ENCODE results near the gene CD47. TPM values are rescaled to one million over a fixed set of nuclear protein-coding genes. Genes with fewer than 3 reads are reported as not detected.

The CD47 gene
- total and polyA plus RNA-seq, 7 experiments from 2014 or later = 130 to 232 (median 171) TPM

DNA sequence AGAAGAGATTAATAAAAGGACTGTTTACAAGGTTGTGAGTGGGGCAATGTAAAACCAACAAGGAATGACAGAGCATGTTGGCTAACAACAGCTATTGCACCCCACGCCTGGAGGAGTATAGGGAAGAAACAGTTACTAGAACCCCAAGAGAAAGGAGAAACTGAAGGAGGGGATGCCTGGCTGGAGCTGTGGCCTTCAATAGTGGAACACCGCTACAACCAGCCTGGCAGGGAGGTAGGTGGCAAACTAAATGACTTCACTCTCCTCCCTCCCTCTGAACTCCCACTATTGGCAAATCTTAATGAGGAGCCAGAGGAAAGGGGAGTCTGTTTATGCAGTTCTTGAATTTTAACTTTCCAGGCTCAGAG is 7.2 kb upstream of the CD47 start:
- POLR2A ChIA-PET = interaction anchor here (0.9 to 14.6 kb wide), 3 partner anchors 9 to 126 kb away, joined by 3 to 393 read pairs (median 4); no protein-coding TSS in a partner anchor
- Mint-ChIP-seq H3K36me3 (no peaks in the 10 kb centered on the region), H3K27me3 (peaks cover 0 to 6% (median 0%) of the 10 kb centered on the region in 5 donors), H3K4me3 (peak overlapping the region in 1 of 10 donors; percentile 2), H3K9me3 (peaks cover 0 to 4% (median 0%) of the 10 kb centered on the region in 11 donors), H3K27ac (peak overlapping the region in 6 of 9 donors; percentile 44 to 82 (median 68)), H3K4me1 (peaks cover 40 to 94% (median 82%) of the 10 kb centered on the region in 7 donors)
- no peaks in the 10 kb centered on the region for H3K36me3 ChIP-seq (ENCODE audit: control insufficient read depth in 2 of 3, insufficient read depth in 3 of 3, low read length in 3 of 3)
- intact Hi-C loops (cut with micrococcal nuclease) = no loop called here
- no peak overlapping the region for H3K27ac ChIP-seq (ENCODE audit: low read depth, low read length)
- ATAC-seq (no peak), DNase-seq (no peak)
- H3K4me1 ChIP-seq (ENCODE audit: control insufficient read depth in 2 of 2, insufficient read depth in 2 of 2, low read length in 2 of 2) = peaks cover 23 to 46% of the 10 kb centered on the region in 2 donors
- CTCF ChIA-PET = interaction anchor here (2.5 kb wide), 1 partner anchor 28 kb away, joined by 6 read pairs; no protein-coding TSS in a partner anchor
- no peak overlapping the region for H3K4me3 ChIP-seq (ENCODE audit: low read length)
- H3K9me3 ChIP-seq (ENCODE audit: control insufficient read depth in 2 of 3, low read length in 3 of 3) = no peaks in the 10 kb centered on the region
- H3K27me3 ChIP-seq (ENCODE audit: control insufficient read depth in 2 of 2, insufficient read depth in 2 of 2, low read length in 2 of 2) = no peaks in the 10 kb centered on the region

DNA sequence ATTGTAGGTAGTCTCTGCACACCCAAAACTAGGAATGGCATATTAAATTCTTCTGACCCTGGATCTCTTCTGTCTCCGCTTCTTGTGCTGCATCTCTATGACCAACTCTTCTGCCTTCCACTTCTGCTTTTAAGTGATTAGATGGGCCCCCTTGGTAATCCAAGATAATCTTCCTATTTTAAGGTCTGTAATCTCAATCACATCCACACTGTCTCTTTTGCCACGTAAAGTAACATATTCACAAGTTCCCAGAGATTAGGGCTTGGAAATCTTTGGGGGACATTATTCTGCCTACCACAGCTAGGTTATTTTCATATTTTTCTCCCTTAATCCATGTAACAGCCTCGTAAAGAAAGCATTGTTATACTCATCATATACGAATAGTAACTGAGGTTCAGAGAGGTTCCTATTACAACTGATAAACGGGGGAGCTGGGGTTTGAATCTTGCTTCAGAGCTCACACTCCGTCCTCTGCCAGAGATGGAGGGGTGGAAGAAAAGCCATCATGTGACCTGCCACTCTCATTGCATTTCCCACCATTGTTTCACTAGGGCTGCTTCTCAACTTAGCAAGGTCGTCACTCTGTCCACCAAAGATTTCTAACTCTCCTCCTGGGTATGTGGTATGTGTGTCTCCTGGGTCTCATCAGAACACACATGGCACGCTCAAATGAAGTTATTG is 6.6 kb upstream of the CD47 start:
- intact Hi-C loops (cut with micrococcal nuclease) = no loop called here
- no peak for ATAC-seq
- Mint-ChIP-seq H3K4me3 (peak overlapping the region in 6 of 10 donors; percentile 19 to 63 (median 49)), H3K9me3 (peaks cover 0 to 4% (median 0%) of the 10 kb centered on the region in 11 donors), H3K4me1 (peaks cover 45 to 94% (median 82%) of the 10 kb centered on the region in 7 donors), H3K36me3 (no peaks in the 10 kb centered on the region), H3K27me3 (peaks cover 0 to 2% (median 0%) of the 10 kb centered on the region in 5 donors), H3K27ac (peak overlapping the region in 8 of 9 donors; percentile 18 to 82 (median 63))
- Histone ChIP-seq H3K27me3 (ENCODE audit: control insufficient read depth in 2 of 2, insufficient read depth in 2 of 2, low read length in 2 of 2) (no peaks in the 10 kb centered on the region), H3K4me1 (ENCODE audit: control insufficient read depth in 2 of 2, insufficient read depth in 2 of 2, low read length in 2 of 2) (peaks cover 28 to 51% of the 10 kb centered on the region in 2 donors), H3K4me3 (ENCODE audit: low read length) (no peak overlapping the region), H3K36me3 (ENCODE audit: control insufficient read depth in 2 of 3, insufficient read depth in 3 of 3, low read length in 3 of 3) (no peaks in the 10 kb centered on the region), H3K9me3 (ENCODE audit: control insufficient read depth in 2 of 3, low read length in 3 of 3) (no peaks in the 10 kb centered on the region), H3K27ac (ENCODE audit: low read depth, low read length) (no peak overlapping the region)
- ChIA-PET POLR2A (interaction anchor here (0.9 to 14.6 kb wide), 4 partner anchors 8 to 126 kb away, joined by 3 to 393 read pairs (median 4); partner anchors contain the start of gene IFT57), CTCF (interaction anchor here (2.5 kb wide), 1 partner anchor 28 kb away, joined by 6 read pairs; no protein-coding TSS in a partner anchor)
- DNase-seq = no peak

DNA sequence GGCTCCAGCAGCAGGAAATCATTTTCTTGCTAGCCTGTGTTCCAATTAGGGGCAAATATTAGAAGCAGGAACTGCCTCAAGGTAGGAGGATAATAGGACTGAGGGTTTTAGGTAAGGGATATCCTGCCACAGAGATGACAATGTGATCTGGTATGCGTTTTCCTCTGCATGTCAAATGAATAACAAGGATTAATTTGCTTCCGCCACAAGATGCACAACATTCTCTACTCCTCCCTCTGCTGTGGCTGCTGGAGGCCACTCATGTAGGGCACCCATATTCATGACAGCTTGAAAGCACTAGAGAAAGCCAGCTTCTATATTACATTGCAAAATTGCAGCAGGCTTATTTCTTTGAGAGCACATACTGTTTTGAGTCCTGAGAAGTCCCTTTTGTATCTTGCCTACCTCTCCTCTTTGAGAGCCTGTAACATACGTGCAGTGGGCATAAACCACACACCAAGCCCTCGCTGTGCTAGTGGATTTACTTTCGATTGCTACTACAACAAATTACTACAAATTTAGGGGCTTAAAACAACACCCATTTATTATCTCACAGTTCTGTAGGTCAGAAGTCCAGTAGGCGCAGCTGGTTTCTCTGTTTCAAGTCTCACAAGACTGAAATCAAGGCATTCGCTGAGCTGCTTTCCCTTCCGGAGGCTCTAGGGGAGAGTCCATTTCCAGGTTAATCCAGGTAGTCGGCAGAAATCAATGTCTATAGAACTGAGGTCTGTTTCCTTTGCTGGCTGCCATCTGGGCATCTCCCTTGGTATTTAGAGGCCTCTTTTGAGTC is 5.9 kb upstream of the CD47 start:
- H3K27ac Mint-ChIP-seq = peak overlapping the region in 8 of 9 donors; percentile 13 to 82 (median 72)
- ChIA-PET CTCF (interaction anchor here (2.5 kb wide), 1 partner anchor 29 kb away, joined by 6 read pairs; no protein-coding TSS in a partner anchor), POLR2A (interaction anchor here (1.0 to 14.6 kb wide), 3 partner anchors 9 to 126 kb away, joined by 3 to 393 read pairs (median 5); partner anchors contain the start of gene IFT57)
- DNase-seq (peak in 2 of 9 donors; percentile 19 to 27), ATAC-seq (no peak)
- H3K36me3 Mint-ChIP-seq = peaks cover 0 to 4% (median 0%) of the 10 kb centered on the region in 5 donors
- H3K27ac ChIP-seq (ENCODE audit: low read depth, low read length) = peak overlapping the region; percentile 36
- H3K4me3 ChIP-seq (ENCODE audit: low read length) = no peak overlapping the region
- H3K9me3 Mint-ChIP-seq = peaks cover 0 to 4% (median 0%) of the 10 kb centered on the region in 11 donors
- peaks cover 49 to 94% (median 82%) of the 10 kb centered on the region in 7 donors for H3K4me1 Mint-ChIP-seq
- peaks cover 35 to 54% of the 10 kb centered on the region in 2 donors for H3K4me1 ChIP-seq (ENCODE audit: control insufficient read depth in 2 of 2, insufficient read depth in 2 of 2, low read length in 2 of 2)
- no peaks in the 10 kb centered on the region for H3K9me3 ChIP-seq (ENCODE audit: control insufficient read depth in 2 of 3, low read length in 3 of 3)
- H3K27me3 Mint-ChIP-seq = peaks cover 0 to 5% (median 0%) of the 10 kb centered on the region in 5 donors
- intact Hi-C loops (cut with micrococcal nuclease) = no loop called here
- H3K4me3 Mint-ChIP-seq = peak overlapping the region in 9 of 10 donors; percentile 3 to 63 (median 43)
- no peaks in the 10 kb centered on the region for H3K27me3 ChIP-seq (ENCODE audit: control insufficient read depth in 2 of 2, insufficient read depth in 2 of 2, low read length in 2 of 2)
- H3K36me3 ChIP-seq (ENCODE audit: control insufficient read depth in 2 of 3, insufficient read depth in 3 of 3, low read length in 3 of 3) = no peaks in the 10 kb centered on the region

DNA sequence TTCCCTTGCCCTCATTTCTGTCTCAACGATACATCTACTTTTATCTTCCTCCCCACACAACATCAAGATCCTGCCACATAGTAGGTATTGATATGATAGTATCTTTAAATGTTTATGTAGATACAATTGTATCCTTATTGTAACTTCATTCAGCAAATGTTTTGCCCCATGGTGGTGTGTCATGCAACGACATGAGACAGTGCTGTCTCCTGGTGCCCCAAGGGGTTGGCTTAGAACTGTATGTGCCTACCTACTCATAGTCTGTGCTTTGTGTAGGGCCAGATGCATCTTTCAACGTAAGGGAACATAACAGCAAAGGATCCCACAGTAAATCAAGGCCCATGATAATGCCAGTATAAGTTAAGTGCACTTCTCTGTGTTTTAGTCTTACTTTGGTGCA is 2.8 kb upstream of the CD47 start:
- Mint-ChIP-seq H3K9me3 (peaks cover 0 to 5% (median 1%) of the 10 kb centered on the region in 11 donors), H3K4me1 (peaks cover 28 to 73% (median 59%) of the 10 kb centered on the region in 7 donors), H3K4me3 (peak overlapping the region in 7 of 10 donors; percentile 85 to 99 (median 92)), H3K27ac (peak overlapping the region; percentile 0 to 100 (median 98)), H3K36me3 (peaks cover 0 to 15% (median 4%) of the 10 kb centered on the region in 5 donors), H3K27me3 (peaks cover 0 to 10% (median 0%) of the 10 kb centered on the region in 5 donors)
- ATAC-seq = no peak
- H3K9me3 ChIP-seq (ENCODE audit: control insufficient read depth in 2 of 3, low read length in 3 of 3) = no peaks in the 10 kb centered on the region
- no peak overlapping the region for H3K4me3 ChIP-seq (ENCODE audit: low read length)
- peak in 2 of 9 donors; percentile 13 to 24 for DNase-seq
- CTCF ChIA-PET = interaction anchor here (0.5 to 3.6 kb wide), 5 partner anchors 11 to 130 kb away, joined by 3 to 13 read pairs (median 6); no protein-coding TSS in a partner anchor
- peaks cover 23 to 33% of the 10 kb centered on the region in 2 donors for H3K4me1 ChIP-seq (ENCODE audit: control insufficient read depth in 2 of 2, insufficient read depth in 2 of 2, low read length in 2 of 2)
- POLR2A ChIA-PET = interaction anchor here (0.7 to 14.6 kb wide), 7 partner anchors 12 to 197 kb away, joined by 3 to 393 read pairs (median 5); partner anchors contain the start of gene IFT57
- H3K36me3 ChIP-seq (ENCODE audit: control insufficient read depth in 2 of 3, insufficient read depth in 3 of 3, low read length in 3 of 3) = peaks cover 0 to 5% (median 0%) of the 10 kb centered on the region in 3 experiments
- intact Hi-C loops (cut with micrococcal nuclease) = loop anchor here in 1 of 2 donors (2.0 to 5.0 kb wide), 2 partner anchors 494 to 571 kb away; partner anchors contain the start of genes BBX, CIP2A and DZIP3
- H3K27ac ChIP-seq (ENCODE audit: low read depth, low read length) = peak overlapping the region; percentile 100
- no peaks in the 10 kb centered on the region for H3K27me3 ChIP-seq (ENCODE audit: control insufficient read depth in 2 of 2, insufficient read depth in 2 of 2, low read length in 2 of 2)

DNA sequence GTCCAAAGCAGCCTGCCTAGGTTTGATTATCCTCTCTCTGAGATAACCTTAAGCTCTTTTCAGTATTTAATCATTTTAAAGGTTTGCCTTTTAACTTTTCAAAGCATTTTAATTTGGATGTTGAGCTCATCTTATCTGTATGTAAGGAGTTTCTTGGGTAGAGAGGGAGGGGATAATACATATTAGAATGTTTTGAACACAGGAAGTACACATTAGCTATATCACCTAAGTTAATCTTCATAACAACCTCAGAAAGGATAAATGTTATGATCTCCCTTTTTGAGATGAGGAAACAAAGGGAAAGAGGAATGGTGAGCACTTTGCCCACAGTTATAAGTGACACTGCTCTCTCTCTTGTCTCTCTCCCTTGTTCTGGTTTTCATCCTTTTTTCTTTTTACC is 2.2 kb upstream of the CD47 start:
- Mint-ChIP-seq H3K9me3 (peaks cover 0 to 5% (median 1%) of the 10 kb centered on the region in 11 donors), H3K27me3 (peaks cover 0 to 10% (median 0%) of the 10 kb centered on the region in 5 donors), H3K27ac (peak overlapping the region; percentile 54 to 100 (median 98)), H3K4me3 (peak overlapping the region in 8 of 10 donors; percentile 39 to 99 (median 92)), H3K36me3 (peaks cover 0 to 15% (median 4%) of the 10 kb centered on the region in 5 donors), H3K4me1 (peaks cover 32 to 71% (median 58%) of the 10 kb centered on the region in 7 donors)
- ChIA-PET POLR2A (interaction anchor here (0.6 to 14.6 kb wide), 11 partner anchors 9 to 198 kb away, joined by 3 to 393 read pairs (median 5); partner anchors contain the start of gene IFT57), CTCF (interaction anchor here (0.9 to 3.6 kb wide), 8 partner anchors 12 to 385 kb away, joined by 3 to 13 read pairs (median 4); no protein-coding TSS in a partner anchor)
- intact Hi-C loops (cut with micrococcal nuclease) = loop anchor here in 1 of 2 donors (2.0 to 5.0 kb wide), 2 partner anchors 494 to 570 kb away; partner anchors contain the start of genes BBX, CIP2A and DZIP3
- Histone ChIP-seq H3K9me3 (ENCODE audit: control insufficient read depth in 2 of 3, low read length in 3 of 3) (no peaks in the 10 kb centered on the region), H3K4me1 (ENCODE audit: control insufficient read depth in 2 of 2, insufficient read depth in 2 of 2, low read length in 2 of 2) (peaks cover 23 to 35% of the 10 kb centered on the region in 2 donors), H3K36me3 (ENCODE audit: control insufficient read depth in 2 of 3, insufficient read depth in 3 of 3, low read length in 3 of 3) (peaks cover 0 to 5% (median 0%) of the 10 kb centered on the region in 3 experiments), H3K4me3 (ENCODE audit: low read length) (peak overlapping the region; percentile 5), H3K27ac (ENCODE audit: low read depth, low read length) (peak overlapping the region; percentile 100), H3K27me3 (ENCODE audit: control insufficient read depth in 2 of 2, insufficient read depth in 2 of 2, low read length in 2 of 2) (no peaks in the 10 kb centered on the region)
- DNase-seq (peak in 5 of 9 donors; percentile 19 to 58 (median 42)), ATAC-seq (no peak)
